Fibroblast of pulmonary artery (primary cell): ENCODE results near the gene DPEP1.

ENCODE experiments used
- DNase-seq: peaks from one replicate; pipeline ENCODE4 v3.0.0-alpha.2; 2010; ENCODE audit warnings: low read depth
- H3K4me3 ChIP-seq: replicated peaks from 2 replicates; pipeline ENCODE4 v1.5.1; 2011; ENCODE audit warnings: low read depth, mild to moderate bottlenecking, control low read depth, low read length, moderate library complexity
- TF ChIP-seq, protein P1 (sequence below): IDR thresholded peaks from 2 replicates; pipeline ENCODE4 v1.5.1; 2011; ENCODE audit warnings: mild to moderate bottlenecking, control low read depth, low read length, inconsistent platforms; ENCODE audit errors: missing control alignments

DPEP1 gene

DNA sequence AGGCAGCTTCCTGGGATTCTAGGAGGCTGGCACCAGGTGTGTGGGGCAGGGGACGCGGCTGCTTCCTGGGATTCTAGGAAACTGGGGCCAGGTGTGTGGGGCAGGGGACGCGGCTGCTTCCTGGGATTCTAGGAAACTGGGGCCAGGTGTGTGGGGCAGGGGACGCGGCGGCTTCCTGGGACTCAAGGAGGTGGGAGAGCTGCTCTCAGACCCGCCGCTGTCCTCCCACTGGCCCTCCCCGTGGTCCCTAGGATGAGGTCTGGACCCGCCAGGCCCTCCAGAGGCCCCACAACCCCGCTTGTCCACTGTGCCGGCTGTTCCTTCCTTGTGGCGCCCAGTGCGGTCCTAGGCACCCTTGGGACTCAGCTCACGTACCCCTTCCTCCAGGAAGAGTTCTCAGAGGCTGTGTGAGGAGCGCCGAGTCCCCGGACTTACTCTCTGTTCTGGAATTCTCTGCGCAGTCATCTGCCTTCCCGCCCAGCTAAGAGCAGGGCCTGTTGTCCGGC, 565 bp downstream of the DPEP1 start:
- no peak overlapping the region for H3K4me3 ChIP-seq
- TF ChIP-seq, protein P1, sequence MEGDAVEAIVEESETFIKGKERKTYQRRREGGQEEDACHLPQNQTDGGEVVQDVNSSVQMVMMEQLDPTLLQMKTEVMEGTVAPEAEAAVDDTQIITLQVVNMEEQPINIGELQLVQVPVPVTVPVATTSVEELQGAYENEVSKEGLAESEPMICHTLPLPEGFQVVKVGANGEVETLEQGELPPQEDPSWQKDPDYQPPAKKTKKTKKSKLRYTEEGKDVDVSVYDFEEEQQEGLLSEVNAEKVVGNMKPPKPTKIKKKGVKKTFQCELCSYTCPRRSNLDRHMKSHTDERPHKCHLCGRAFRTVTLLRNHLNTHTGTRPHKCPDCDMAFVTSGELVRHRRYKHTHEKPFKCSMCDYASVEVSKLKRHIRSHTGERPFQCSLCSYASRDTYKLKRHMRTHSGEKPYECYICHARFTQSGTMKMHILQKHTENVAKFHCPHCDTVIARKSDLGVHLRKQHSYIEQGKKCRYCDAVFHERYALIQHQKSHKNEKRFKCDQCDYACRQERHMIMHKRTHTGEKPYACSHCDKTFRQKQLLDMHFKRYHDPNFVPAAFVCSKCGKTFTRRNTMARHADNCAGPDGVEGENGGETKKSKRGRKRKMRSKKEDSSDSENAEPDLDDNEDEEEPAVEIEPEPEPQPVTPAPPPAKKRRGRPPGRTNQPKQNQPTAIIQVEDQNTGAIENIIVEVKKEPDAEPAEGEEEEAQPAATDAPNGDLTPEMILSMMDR: no peak
- DNase-seq: no peak

DNA sequence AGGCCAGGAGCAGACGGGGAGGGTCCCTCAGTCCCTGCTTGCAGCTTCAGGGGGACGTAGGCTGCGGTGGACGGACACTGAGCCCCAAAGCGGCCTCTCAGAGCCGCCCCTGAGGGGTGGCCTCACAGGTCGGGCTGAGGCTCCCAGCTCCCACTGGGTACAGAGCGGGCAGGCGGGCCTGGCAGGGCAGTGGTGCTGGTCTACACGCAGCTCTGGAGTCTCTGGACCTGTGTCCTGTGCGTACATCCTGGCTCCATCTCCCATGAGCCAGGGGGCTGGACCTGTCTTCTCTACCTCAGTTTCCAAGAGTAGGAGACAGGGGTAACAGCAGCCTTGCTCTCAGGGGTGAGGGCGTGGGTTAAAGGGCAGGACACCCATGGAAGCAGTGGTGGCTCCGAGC, 1.7 kb downstream of the DPEP1 start:
- no peak for DNase-seq
- TF ChIP-seq, protein P1: no peak
- no peak overlapping the region for H3K4me3 ChIP-seq

DNA sequence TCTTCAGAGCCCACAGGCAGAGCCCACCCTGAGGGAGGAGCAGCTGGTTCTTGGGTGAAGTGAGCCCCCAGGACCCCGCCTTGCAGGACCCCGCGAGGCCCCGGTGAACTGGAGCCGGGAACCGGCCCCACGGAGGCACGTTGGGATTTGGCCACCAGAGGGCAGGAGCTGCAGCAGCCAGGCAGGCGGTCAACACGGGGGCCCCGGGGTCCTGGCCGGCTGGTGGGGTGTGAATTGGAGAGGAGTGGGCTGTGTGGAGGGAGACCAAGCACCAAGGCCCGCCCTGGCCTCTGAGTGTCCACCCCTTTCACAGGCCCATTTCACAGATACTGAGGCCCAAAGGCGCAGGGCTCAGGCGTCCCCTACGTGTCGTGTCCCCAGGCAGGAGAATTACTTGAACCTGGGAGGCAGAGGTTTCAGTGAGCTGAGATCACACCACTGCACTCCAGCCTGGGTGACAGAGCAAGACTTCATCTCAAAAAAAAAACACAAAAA, 2.2 kb downstream of the DPEP1 start:
- TF ChIP-seq, protein P1: peak; percentile 59
- no peak for DNase-seq
- no peak overlapping the region for H3K4me3 ChIP-seq

DNA sequence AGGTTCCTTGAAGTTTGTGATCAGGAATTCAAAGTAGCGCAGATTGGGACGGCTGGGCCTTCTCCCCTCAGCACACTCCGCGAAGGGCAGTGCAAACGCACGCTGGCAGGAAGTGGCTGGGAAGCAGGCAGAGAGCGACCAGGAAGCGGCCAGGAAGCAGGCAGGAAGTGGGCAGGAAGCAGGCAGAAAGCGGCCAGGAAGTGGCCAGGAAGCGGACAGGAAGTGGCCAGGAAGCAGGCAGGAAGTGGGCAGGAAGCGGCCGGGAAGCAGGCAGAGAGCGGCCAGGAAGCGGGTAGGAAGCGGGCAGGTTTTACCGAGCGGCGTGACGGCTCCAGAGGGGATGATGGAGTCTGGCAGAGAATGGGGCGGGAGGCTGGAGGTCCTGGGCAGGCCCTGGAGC, 3.2 kb downstream of the DPEP1 start:
- DNase-seq: no peak
- H3K4me3 ChIP-seq: no peak overlapping the region
- TF ChIP-seq, protein P1: no peak

DNA sequence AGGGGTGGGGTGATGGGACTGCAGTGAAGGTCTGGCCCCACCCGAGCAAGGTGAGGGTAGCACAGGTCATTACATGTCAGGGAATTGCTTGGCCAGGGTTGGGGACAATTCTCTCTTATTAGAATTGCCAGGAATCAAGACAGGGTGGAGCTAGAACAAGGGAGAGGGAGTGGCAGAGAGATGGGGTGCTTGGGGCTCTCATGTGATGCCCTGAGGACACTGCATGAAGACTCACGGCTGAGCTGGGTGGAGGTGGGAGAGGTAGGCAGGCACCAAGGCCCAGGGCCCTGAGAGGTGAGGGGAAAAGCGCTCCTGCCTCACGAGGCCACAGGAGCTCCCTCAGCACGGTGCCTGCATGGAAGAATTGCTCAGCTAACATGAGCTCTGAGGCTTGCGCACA, 3.6 kb downstream of the DPEP1 start:
- DNase-seq: no peak
- TF ChIP-seq, protein P1: no peak
- no peak overlapping the region for H3K4me3 ChIP-seq

DNA sequence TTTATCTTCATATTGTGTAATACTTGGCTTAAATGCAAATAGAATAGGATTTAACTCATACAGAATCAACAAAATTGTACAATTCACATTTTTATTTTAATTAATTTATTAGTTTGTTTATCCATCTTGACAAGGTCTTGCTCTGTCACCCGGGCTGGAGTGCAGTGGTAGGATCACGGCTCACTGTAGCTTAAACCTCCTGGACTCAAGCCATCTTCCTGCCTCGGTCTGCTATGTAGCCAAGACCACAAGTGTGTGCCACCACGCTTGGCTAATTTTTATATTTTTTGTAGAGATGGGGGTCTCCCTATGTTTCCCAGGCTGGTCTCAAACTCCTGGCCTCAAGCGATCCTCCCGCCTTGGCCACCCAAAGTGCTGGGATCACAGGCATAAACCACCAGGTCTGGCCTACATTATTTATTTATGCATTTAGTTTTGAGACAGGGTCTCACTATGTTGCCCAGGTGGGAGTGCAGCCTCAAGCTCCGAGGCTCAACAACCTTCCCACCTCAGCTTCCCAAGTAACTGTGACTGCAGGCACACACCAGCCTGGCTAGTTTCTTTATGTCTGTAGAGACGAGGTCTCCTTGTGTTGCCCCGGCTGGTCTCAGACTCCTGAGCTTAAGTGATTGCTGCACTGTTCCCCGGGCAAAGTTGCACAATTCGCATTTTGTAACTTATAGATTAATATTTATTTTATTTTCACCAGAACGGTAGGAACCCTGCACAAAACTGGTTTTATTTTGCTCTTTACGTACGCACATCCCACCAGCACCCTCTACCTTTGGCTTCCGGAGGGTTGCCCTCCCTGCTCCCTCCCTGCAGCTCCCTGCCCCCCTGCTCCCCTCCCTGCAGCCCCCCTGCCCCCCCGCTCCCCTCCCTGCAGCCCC, 4.9 kb downstream of the DPEP1 start:
- peak; percentile 40 for DNase-seq
- H3K4me3 ChIP-seq: no peak overlapping the region
- TF ChIP-seq, protein P1: no peak

DNA sequence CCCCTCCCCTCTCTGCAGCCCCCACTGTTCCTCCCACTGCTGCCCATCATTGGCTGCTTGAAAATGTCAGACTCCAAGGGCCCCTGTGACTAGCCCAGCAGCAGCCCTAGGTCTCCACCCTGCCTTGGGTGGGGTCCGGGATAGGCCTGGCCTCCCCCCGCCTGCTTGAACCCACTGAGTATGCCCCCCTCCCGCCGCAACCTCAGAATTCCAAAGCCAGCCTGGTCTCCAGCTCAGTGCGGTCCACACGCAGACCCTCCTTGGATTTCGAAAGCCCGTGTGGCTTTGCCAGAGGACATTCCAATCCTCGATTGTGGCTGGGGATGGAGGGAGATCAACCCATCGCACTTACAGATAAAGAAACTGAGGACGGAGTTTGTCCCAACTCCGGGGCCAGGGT, 6.4 kb downstream of the DPEP1 start:
- TF ChIP-seq, protein P1: no peak
- DNase-seq: peak; percentile 37
- no peak overlapping the region for H3K4me3 ChIP-seq
